Ishikawa (cell line): Measurements from ENCODE around the gene MAS1.

Source experiments
- CEBPB ChIP-seq: IDR thresholded peaks from 2 replicates; pipeline ENCODE4 v1.6.1; 2012
- EGR1 ChIP-seq: IDR thresholded peaks from 2 replicates; pipeline ENCODE4 v1.6.1; 2012
- EP300 ChIP-seq: IDR thresholded peaks from 2 replicates; pipeline ENCODE4 v1.6.1; 2012; ENCODE audit warnings: borderline replicate concordance
- RAD21 ChIP-seq: IDR thresholded peaks from 2 replicates; pipeline ENCODE4 v1.6.1; 2012; ENCODE audit warnings: low read depth
- TAF1 ChIP-seq: IDR thresholded peaks from 2 replicates; pipeline ENCODE4 v1.6.1; 2012; ENCODE audit warnings: low read depth, mild to moderate bottlenecking
- TCF12 ChIP-seq: IDR thresholded peaks from 2 replicates; pipeline ENCODE4 v1.6.1; 2012; ENCODE audit warnings: low read depth
- YY1 ChIP-seq: IDR thresholded peaks from 2 replicates; pipeline ENCODE4 v1.6.1; 2012; ENCODE audit warnings: low read depth
- ZBTB7A ChIP-seq: IDR thresholded peaks from 2 replicates; pipeline ENCODE4 v1.6.1; 2012; ENCODE audit warnings: low read depth
- TF ChIP-seq, protein P1 (sequence below): IDR thresholded peaks from 2 replicates; pipeline ENCODE4 v1.6.1; 2012
- TF ChIP-seq, protein P2 (sequence below): IDR thresholded peaks from 2 replicates; pipeline ENCODE4 v1.6.1; 2012
- TF ChIP-seq, protein P3 (sequence below): IDR thresholded peaks from 2 replicates; pipeline ENCODE4 v1.6.1; 2012; ENCODE audit warnings: low read depth, mild to moderate bottlenecking

DNA sequence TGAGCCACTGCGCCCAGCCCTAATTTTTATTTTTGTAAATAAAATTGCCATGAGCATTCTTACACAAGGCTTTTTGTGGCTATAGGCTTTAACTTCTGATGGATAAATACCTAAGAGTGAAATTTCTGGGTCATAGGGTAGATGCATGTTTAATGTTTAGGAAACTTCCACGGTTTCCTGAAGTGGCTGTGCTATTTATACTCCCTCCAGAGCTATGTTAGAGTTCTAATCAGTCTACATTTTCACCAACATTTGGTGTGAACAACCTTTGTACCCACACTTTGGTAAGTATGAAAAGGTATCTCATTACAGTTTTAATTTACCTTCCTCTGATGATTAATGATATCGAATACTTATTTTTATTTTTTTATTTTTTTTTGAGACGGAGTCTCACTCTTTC, 6.1 kb upstream of the MAS1 start:
- TF ChIP-seq, protein P1, sequence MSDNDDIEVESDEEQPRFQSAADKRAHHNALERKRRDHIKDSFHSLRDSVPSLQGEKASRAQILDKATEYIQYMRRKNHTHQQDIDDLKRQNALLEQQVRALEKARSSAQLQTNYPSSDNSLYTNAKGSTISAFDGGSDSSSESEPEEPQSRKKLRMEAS, result no peak
- TF ChIP-seq YY1 (no peak), EGR1 (no peak), EP300 (no peak), TAF1 (no peak), TCF12 (no peak), RAD21 (no peak), ZBTB7A (no peak), CEBPB (no peak)
- TF ChIP-seq, protein P2, sequence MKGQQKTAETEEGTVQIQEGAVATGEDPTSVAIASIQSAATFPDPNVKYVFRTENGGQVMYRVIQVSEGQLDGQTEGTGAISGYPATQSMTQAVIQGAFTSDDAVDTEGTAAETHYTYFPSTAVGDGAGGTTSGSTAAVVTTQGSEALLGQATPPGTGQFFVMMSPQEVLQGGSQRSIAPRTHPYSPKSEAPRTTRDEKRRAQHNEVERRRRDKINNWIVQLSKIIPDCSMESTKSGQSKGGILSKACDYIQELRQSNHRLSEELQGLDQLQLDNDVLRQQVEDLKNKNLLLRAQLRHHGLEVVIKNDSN, result no peak
- TF ChIP-seq, protein P3, sequence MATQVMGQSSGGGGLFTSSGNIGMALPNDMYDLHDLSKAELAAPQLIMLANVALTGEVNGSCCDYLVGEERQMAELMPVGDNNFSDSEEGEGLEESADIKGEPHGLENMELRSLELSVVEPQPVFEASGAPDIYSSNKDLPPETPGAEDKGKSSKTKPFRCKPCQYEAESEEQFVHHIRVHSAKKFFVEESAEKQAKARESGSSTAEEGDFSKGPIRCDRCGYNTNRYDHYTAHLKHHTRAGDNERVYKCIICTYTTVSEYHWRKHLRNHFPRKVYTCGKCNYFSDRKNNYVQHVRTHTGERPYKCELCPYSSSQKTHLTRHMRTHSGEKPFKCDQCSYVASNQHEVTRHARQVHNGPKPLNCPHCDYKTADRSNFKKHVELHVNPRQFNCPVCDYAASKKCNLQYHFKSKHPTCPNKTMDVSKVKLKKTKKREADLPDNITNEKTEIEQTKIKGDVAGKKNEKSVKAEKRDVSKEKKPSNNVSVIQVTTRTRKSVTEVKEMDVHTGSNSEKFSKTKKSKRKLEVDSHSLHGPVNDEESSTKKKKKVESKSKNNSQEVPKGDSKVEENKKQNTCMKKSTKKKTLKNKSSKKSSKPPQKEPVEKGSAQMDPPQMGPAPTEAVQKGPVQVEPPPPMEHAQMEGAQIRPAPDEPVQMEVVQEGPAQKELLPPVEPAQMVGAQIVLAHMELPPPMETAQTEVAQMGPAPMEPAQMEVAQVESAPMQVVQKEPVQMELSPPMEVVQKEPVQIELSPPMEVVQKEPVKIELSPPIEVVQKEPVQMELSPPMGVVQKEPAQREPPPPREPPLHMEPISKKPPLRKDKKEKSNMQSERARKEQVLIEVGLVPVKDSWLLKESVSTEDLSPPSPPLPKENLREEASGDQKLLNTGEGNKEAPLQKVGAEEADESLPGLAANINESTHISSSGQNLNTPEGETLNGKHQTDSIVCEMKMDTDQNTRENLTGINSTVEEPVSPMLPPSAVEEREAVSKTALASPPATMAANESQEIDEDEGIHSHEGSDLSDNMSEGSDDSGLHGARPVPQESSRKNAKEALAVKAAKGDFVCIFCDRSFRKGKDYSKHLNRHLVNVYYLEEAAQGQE, result no peak
